GM13977 (cell line): Measurements from ENCODE around the gene PGK2.

Experiments used
- DNase-seq: peaks from one replicate; pipeline ENCODE4 v3.0.0; 2012; ENCODE audit warnings: low spot score
- CTCF ChIP-seq: IDR thresholded peaks from 2 replicates; pipeline ENCODE4 v1.5.1; 2012; ENCODE audit warnings: mild to moderate bottlenecking, control low read depth; ENCODE audit not compliant: insufficient read depth; ENCODE audit errors: extremely low read depth, missing control alignments
- in situ Hi-C: fragments of 300-500 bp; cut with MboI; formaldehyde crosslinking; loops from one replicate; pipeline ENCODE4 v1.12.0; 2022; ENCODE audit warnings: low sequenced_read_pairs, low pct_unique_long_range_greater_than_20kb, mixed read lengths, inconsistent platforms; ENCODE audit not compliant: unreplicated experiment

PGK2 gene

GRCh38 chr6:49744259-49744658 is 42.8 kb downstream of the PGK2 start, which contains the start of gene CRISP3:
TSS of gene CRISP3 (minus strand) at chr6:49744388. CDS start at chr6:49744367, 21 bp downstream.
- TF ChIP-seq CTCF: no peak
- in situ Hi-C loops: no loop called here
- no peak for DNase-seq

GRCh38 chr6:49743429-49743828 is 43.7 kb downstream of the PGK2 start:
- no peak for DNase-seq
- no peak for TF ChIP-seq CTCF
- in situ Hi-C loops: no loop called here

- in situ Hi-C loops: no loop called here
- TF ChIP-seq CTCF: no peak
- DNase-seq: no peak
Observed at GRCh38 chr6:49739423-49739822, 47.7 kb downstream of the PGK2 start.

- DNase-seq: no peak
- in situ Hi-C loops: no loop called here
- TF ChIP-seq CTCF: no peak
Observed at GRCh38 chr6:49736017-49736508, 51.0 kb downstream of the PGK2 start.
